Thyroid gland (tissue), 4 donors: ENCODE measurements around the gene SYF2.
A peak's percentile ranks its signal among the peaks of the same experiment; 100 is the strongest.

Source experiments
- CTCF ChIP-seq, 6 experiments: fragments of 200-600 bp in 3 of 6; fragments of 450-650 bp in 3 of 6; sonication (generic) in 3 of 6; IDR thresholded peaks; one replicate each; pipeline ENCODE4 v1.5.1; 2016 to 2019; ENCODE audit warnings: antibody characterized with exemption in 6 of 6, mild to moderate bottlenecking in 2 of 6, inconsistent platforms in 1 of 6, moderate library complexity in 1 of 6
- POLR2A ChIP-seq, 2 donors: fragments of 450-650 bp; IDR thresholded peaks; one replicate each; pipeline ENCODE4 v1.6.1; 2017; ENCODE audit warnings: antibody characterized with exemption in 2 of 2, mild to moderate bottlenecking in 2 of 2, moderate library complexity in 1 of 2

- TF ChIP-seq CTCF (IDR thresholded peaks at IDR 0.05) (peak; percentile 29 to 74 (median 67)), POLR2A (IDR thresholded peaks at IDR 0.05) (no peak)
Observed at GRCh38 chr1:25204797-25205480, 27.4 kb downstream of the SYF2 start.
